CD4-positive, CD25-positive, alpha-beta regulatory T cell (primary cell): ENCODE data around the gene CSNK2A2. TPM values are rescaled to one million over a fixed set of nuclear protein-coding genes. Genes with fewer than 3 reads are reported as not detected.
A peak's percentile ranks its signal among the peaks of the same experiment; 100 is the strongest.

ENCODE experiments used
- ATAC-seq, 2 donors: fragments of 150-1000 bp; cut with Tn5 transposase; one replicate each; pipeline ENCODE4 v1.10.0; 2021; ENCODE audit warnings: low read depth in 2 of 2, moderate number of reproducible peaks in 2 of 2, moderate library complexity in 1 of 2
- DNase-seq, 3 donors: peaks; one replicate each; pipeline versions ENCODE4 v3.0.0 to v3.0.0-alpha.2; 2012 to 2022; ENCODE audit warnings: mixed read lengths in 1 of 3
- H3K27ac ChIP-seq: one replicate; pipeline ENCODE4 v1.7.0; 2013; ENCODE audit warnings: mild to moderate bottlenecking, low read length; ENCODE audit not compliant: insufficient read depth, poor library complexity, severe bottlenecking
- H3K27me3 ChIP-seq: one replicate; pipeline ENCODE4 v1.7.0; 2013; ENCODE audit warnings: low read length; ENCODE audit not compliant: control insufficient read depth, insufficient read depth
- H3K36me3 ChIP-seq: one replicate; pipeline ENCODE4 v1.7.0; 2013; ENCODE audit warnings: mild to moderate bottlenecking, low read length, moderate library complexity; ENCODE audit not compliant: control insufficient read depth, insufficient read depth
- H3K4me1 ChIP-seq: 2 replicates; pipeline ENCODE4 v1.7.0; 2013; ENCODE audit warnings: mild to moderate bottlenecking, low read length; ENCODE audit not compliant: insufficient read depth, control insufficient read depth, poor library complexity, severe bottlenecking
- H3K4me3 ChIP-seq: one replicate; pipeline ENCODE4 v1.7.0; 2013; ENCODE audit warnings: low read depth, mild to moderate bottlenecking, low read length, moderate library complexity
- H3K9me3 ChIP-seq, 2 experiments: 1 replicate in 1 of 2; 2 replicates in 1 of 2; pipeline ENCODE4 v1.7.0; 2013; ENCODE audit warnings: low read length in 2 of 2, mild to moderate bottlenecking in 1 of 2, moderate library complexity in 1 of 2; ENCODE audit not compliant: control insufficient read depth in 2 of 2
- H3K27ac Mint-ChIP-seq, 3 donors: one replicate each; pipeline ENCODE4 v1.8.0; 2020 to 2022; ENCODE audit warnings: mild to moderate bottlenecking in 3 of 3, mixed read lengths in 3 of 3, moderate library complexity in 2 of 3
- H3K27me3 Mint-ChIP-seq: one replicate; pipeline ENCODE4 v1.8.0; 2022; ENCODE audit warnings: mild to moderate bottlenecking, mixed read lengths
- H3K36me3 Mint-ChIP-seq: one replicate; pipeline ENCODE4 v1.8.0; 2020; ENCODE audit warnings: mixed read lengths
- H3K4me1 Mint-ChIP-seq, 4 donors: one replicate each; pipeline ENCODE4 v1.8.0; 2020 to 2022; ENCODE audit warnings: mixed read lengths in 4 of 4, mild to moderate bottlenecking in 1 of 4
- H3K4me3 Mint-ChIP-seq, 4 donors: one replicate each; pipeline ENCODE4 v1.8.0; 2020 to 2022; ENCODE audit warnings: mild to moderate bottlenecking in 4 of 4, mixed read lengths in 4 of 4, moderate library complexity in 3 of 4
- H3K9me3 Mint-ChIP-seq, 7 donors: one replicate each; pipeline ENCODE4 v1.8.0; 2020 to 2022; ENCODE audit warnings: mixed read lengths in 7 of 7, mild to moderate bottlenecking in 3 of 7, moderate library complexity in 2 of 7
- polyA plus RNA-seq, 4 donors: library from polyadenylated mRNA; unstranded; fragments of 300-500 nt; fragmentation: Illumina TruSeq; gene quantifications; one replicate each; pipeline ENCODE4 v1.2.3, GENCODE V29; 2021
- total RNA-seq: library from RNA; stranded (reverse); gene quantifications from one replicate; pipeline ENCODE4 v1.2.3, GENCODE V29; 2022

CSNK2A2 gene
- total and polyA plus RNA-seq, 5 donors from 2014 or later = 7.9 to 57.3 (median 10.2) TPM

DNA sequence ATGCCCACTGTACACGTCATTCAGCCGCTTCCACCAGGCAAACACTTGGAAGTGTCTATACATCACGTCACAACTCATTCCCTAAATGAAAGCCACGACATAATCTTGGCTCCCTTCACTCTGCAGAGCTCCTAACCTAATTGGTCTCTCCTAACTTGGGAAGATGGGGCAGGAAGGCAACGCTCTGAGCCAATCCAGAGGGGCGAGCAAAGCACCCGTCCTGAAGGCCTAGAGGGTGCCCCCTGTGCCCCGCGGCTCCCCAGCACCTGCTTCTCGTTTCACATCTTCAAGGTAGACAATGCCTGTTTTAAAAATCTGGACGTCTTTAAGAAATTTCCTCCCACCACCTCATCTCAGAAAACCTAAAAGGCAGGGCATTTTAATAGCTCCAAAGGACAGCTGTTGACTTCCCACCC is 1.0 kb downstream of the CSNK2A2 start:
- Mint-ChIP-seq H3K4me3 (peak overlapping the region; percentile 89 to 96 (median 90)), H3K4me1 (peaks cover 35 to 59% (median 39%) of the 10 kb centered on the region in 4 donors), H3K27ac (peak overlapping the region; percentile 87 to 93 (median 91)), H3K36me3 (peaks cover 27% of the 10 kb centered on the region), H3K9me3 (no peaks in the 10 kb centered on the region), H3K27me3 (peaks cover 10% of the 10 kb centered on the region)
- ATAC-seq (no peak), DNase-seq (no peak)
- H3K36me3 ChIP-seq = peaks cover 33% of the 10 kb centered on the region
- H3K4me3 ChIP-seq = peak overlapping the region; percentile 71
- no peak overlapping the region for H3K27ac ChIP-seq
- H3K27me3 ChIP-seq = no peaks in the 10 kb centered on the region
- peaks cover 24% of the 10 kb centered on the region for H3K4me1 ChIP-seq
- no peaks in the 10 kb centered on the region for H3K9me3 ChIP-seq

DNA sequence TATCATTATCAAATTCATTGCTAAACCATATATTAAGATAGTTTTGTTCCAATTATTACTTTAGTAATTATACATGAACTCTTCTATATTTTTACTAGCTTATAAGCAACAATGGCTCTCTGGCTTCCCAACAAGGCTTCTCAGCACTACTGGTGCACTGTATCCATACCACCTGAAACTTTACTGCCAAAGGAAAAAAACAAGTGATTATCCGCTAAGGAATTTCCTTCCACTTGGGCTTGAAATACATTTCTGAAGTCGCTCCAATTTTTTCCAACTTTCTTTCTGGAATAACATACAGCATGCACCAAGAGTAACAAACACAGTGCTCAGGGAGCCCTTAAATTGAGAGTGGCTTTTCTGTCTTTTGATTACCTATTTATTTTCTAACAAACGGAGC is 2.1 kb downstream of the CSNK2A2 start:
- Histone ChIP-seq H3K36me3 (peaks cover 42% of the 10 kb centered on the region), H3K27me3 (no peaks in the 10 kb centered on the region), H3K4me3 (no peak overlapping the region), H3K27ac (no peak overlapping the region), H3K9me3 (no peaks in the 10 kb centered on the region), H3K4me1 (peaks cover 24% of the 10 kb centered on the region)
- Mint-ChIP-seq H3K27ac (peak overlapping the region in 1 of 3 donors; percentile 32), H3K4me3 (peak overlapping the region; percentile 70 to 96 (median 90)), H3K4me1 (peaks cover 35 to 67% (median 43%) of the 10 kb centered on the region in 4 donors), H3K36me3 (peaks cover 36% of the 10 kb centered on the region), H3K27me3 (peaks cover 5% of the 10 kb centered on the region), H3K9me3 (no peaks in the 10 kb centered on the region)
- ATAC-seq (no peak), DNase-seq (no peak)

DNA sequence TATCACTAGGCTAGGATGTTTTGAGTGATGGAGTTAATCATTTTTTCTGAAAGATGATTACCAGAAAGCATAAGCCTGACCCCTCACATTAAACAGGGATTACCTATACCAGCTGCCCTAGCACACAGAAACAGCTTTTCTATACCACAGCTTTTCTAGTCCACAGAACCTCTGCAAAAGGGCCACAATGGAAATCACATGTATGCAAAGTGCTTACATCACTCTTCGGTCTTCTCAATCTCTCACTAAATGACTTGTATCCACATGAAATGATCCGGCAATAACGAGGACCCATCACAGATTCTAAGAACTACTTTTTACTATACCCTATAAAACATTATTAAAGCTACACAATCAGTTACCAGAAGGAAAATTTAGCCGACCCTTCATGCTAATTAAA is 2.6 kb downstream of the CSNK2A2 start:
- peak overlapping the region; percentile 1 to 89 (median 18) for H3K4me3 Mint-ChIP-seq
- Histone ChIP-seq H3K27me3 (no peaks in the 10 kb centered on the region), H3K4me1 (peaks cover 24% of the 10 kb centered on the region), H3K27ac (no peak overlapping the region), H3K36me3 (peaks cover 45% of the 10 kb centered on the region), H3K4me3 (no peak overlapping the region), H3K9me3 (no peaks in the 10 kb centered on the region)
- H3K27ac Mint-ChIP-seq = no peak overlapping the region
- peaks cover 35 to 72% (median 46%) of the 10 kb centered on the region in 4 donors for H3K4me1 Mint-ChIP-seq
- peaks cover 40% of the 10 kb centered on the region for H3K36me3 Mint-ChIP-seq
- no peaks in the 10 kb centered on the region for H3K9me3 Mint-ChIP-seq
- no peak for DNase-seq
- H3K27me3 Mint-ChIP-seq = peaks cover under 1% of the 10 kb centered on the region
- ATAC-seq = no peak

DNA sequence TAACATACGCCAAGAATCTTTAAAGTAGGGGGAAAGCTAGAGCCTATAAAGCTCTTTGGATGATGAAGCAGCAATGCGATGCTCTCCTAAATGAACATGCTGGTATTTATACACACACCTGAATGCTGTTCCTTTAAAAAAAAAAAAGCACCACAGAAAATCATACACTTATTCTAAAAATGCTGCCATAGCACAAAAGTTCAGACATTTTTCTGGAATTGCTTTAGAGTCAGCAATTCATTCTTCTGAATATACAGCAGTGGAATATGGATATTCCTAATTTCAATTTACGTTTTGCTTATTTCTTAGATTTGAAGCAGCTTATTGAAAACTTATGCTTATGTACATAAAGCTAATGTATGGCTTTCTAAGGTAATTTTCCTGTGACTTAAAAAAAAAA is 3.1 kb downstream of the CSNK2A2 start:
- Mint-ChIP-seq H3K4me3 (peak overlapping the region in 3 of 4 donors; percentile 56 to 89 (median 64)), H3K36me3 (peaks cover 45% of the 10 kb centered on the region), H3K27ac (peak overlapping the region in 1 of 3 donors; percentile 56), H3K9me3 (no peaks in the 10 kb centered on the region), H3K27me3 (no peaks in the 10 kb centered on the region), H3K4me1 (peaks cover 35 to 77% (median 48%) of the 10 kb centered on the region in 4 donors)
- Histone ChIP-seq H3K9me3 (no peaks in the 10 kb centered on the region), H3K4me3 (no peak overlapping the region), H3K27ac (no peak overlapping the region), H3K4me1 (peaks cover 24% of the 10 kb centered on the region), H3K36me3 (peaks cover 48% of the 10 kb centered on the region), H3K27me3 (no peaks in the 10 kb centered on the region)
- DNase-seq (no peak), ATAC-seq (no peak)

DNA sequence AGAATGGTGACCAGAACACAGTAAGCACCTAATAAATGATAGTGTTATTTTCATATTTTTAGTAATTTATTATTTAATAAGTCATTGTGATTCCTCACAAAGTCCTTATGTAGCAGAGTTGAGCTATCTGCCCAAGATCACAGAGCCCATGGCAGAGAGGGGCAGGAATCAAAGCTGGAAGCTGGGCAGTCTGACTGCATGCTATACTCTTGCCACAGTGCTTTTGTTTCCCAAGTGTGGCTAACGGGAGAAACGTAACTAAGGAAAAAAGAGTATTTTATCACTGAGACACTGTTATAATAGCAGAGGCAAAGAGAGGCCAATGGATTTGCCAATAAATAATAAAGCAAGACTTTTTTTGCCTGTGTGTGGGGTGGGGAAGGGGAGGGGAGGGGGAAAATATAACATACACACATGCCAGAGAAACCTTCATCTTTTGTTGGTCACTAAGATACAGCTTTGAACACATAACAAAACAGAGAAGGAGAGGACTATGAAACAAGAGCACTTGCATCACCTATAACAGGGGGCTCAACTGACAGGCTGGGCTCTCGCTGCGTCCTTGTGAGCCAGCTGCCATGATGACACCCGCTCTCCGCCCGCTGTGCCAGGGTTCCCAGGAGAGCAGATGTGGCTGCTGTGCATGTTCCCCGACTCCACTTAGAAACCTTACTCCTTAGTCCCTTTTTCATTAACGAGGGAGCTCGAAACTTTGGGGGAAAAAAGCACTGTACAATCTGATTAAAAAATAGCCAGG is 10.1 kb downstream of the CSNK2A2 start:
- H3K36me3 ChIP-seq = peaks cover 82% of the 10 kb centered on the region
- Mint-ChIP-seq H3K4me3 (peak overlapping the region in 1 of 4 donors; percentile 52), H3K36me3 (peaks cover 74% of the 10 kb centered on the region), H3K27ac (no peak overlapping the region), H3K4me1 (peaks cover 7 to 42% (median 22%) of the 10 kb centered on the region in 4 donors), H3K9me3 (no peaks in the 10 kb centered on the region), H3K27me3 (no peaks in the 10 kb centered on the region)
- no peak overlapping the region for H3K27ac ChIP-seq
- H3K4me1 ChIP-seq = no peaks in the 10 kb centered on the region
- DNase-seq = no peak
- H3K27me3 ChIP-seq = no peaks in the 10 kb centered on the region
- H3K9me3 ChIP-seq = no peaks in the 10 kb centered on the region
- no peak overlapping the region for H3K4me3 ChIP-seq
- ATAC-seq = no peak

DNA sequence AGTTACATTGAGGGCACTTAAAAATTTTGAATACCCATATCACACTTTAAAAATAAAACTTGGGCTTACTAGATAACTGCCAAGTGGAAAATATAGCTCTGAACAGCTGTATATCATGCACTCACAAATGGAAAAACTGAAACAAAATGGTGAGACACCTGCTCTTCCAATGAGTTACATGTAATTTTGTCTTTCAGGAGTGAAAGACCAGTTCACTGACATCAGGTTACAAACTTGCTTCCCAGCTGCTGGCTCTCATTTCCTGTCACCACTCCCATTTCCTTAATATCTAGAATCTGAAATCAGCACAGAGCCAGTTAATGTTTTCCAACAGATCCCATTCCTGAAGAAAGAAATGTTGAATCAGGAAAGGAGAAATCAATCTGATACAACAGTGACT is 10.8 kb downstream of the CSNK2A2 start:
- no peak for ATAC-seq
- H3K27ac Mint-ChIP-seq = peak overlapping the region in 1 of 3 donors; percentile 46
- H3K27me3 ChIP-seq = no peaks in the 10 kb centered on the region

DNA sequence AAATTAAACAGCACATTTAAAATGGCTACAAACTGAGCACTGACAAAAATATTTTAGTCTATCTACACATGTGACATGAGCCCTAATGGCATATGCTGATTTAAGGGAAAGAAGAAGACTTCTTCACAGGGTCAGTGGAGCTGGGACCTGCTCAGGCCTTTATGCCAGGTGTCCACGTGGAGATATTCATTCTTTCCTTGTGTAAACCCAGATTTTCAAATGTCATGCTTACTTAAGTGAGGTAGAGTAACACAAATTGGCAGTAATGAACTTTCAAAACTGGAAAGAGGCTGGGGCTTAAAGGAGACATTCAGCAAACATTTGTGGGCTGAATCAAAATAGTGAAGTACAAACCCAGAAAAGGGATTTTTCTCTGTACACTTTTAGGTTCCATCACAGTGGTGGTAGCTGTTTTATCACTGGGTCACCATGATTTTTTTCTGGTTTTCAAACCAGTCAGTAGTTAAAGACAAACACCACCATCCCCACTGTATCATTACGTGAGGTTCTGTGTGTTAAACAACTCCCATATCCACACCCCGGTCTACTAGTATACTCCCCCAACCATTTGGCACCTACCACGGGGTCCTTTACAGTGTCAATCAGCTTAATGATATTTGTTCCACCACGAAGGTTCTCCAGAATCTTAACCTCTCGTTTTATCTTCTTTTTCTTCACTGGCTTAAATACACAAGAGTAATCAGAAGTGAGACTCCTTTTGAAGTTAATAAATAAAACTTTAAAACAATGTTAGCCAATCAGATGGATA is 11.5 kb downstream of the CSNK2A2 start:
- peaks cover 73% of the 10 kb centered on the region for H3K36me3 ChIP-seq
- H3K27me3 ChIP-seq = no peaks in the 10 kb centered on the region
- no peaks in the 10 kb centered on the region for H3K9me3 ChIP-seq
- no peaks in the 10 kb centered on the region for H3K9me3 Mint-ChIP-seq
- peaks cover 10 to 31% (median 21%) of the 10 kb centered on the region in 4 donors for H3K4me1 Mint-ChIP-seq
- H3K27ac ChIP-seq = no peak overlapping the region
- no peaks in the 10 kb centered on the region for H3K4me1 ChIP-seq
- no peak for ATAC-seq
- DNase-seq = no peak
- H3K27me3 Mint-ChIP-seq = no peaks in the 10 kb centered on the region
- H3K27ac Mint-ChIP-seq = no peak overlapping the region
- H3K4me3 ChIP-seq = no peak overlapping the region
- H3K36me3 Mint-ChIP-seq = peaks cover 73% of the 10 kb centered on the region
- no peak overlapping the region for H3K4me3 Mint-ChIP-seq

More for the DNA sequence above, 10.8 kb downstream of the CSNK2A2 start:
- no peaks in the 10 kb centered on the region for H3K9me3 ChIP-seq
- H3K36me3 ChIP-seq = peaks cover 81% of the 10 kb centered on the region
- no peak overlapping the region for H3K4me3 Mint-ChIP-seq
- peaks cover 72% of the 10 kb centered on the region for H3K36me3 Mint-ChIP-seq
- H3K4me3 ChIP-seq = no peak overlapping the region
- no peaks in the 10 kb centered on the region for H3K9me3 Mint-ChIP-seq
- no peaks in the 10 kb centered on the region for H3K27me3 Mint-ChIP-seq
- DNase-seq = no peak
- no peaks in the 10 kb centered on the region for H3K4me1 ChIP-seq
- H3K27ac ChIP-seq = no peak overlapping the region
- H3K4me1 Mint-ChIP-seq = peaks cover 7 to 34% (median 20%) of the 10 kb centered on the region in 4 donors
